ENCODE results near the gene POLR2J.
"Not testable (repeated sequence)": the region's sequence is repeated elsewhere in the genome, so short reads cannot be mapped to it uniquely, and the experiment has no call there.

GRCh38 chr7:102493220-102493935 lies 14.7 kb upstream of the POLR2J start:
- TF ChIP-seq BRCA1 (IDR thresholded peaks at IDR 0.05; ENCODE audit: low read depth, low read length); CTCF (IDR thresholded peaks at IDR 0.05 in 2 of 3, conservative IDR thresholded peaks at IDR 0.05 in 1 of 3; ENCODE audit: control insufficient read depth in 2 of 3, extremely low read depth in 1 of 3, insufficient read depth in 1 of 3, low read depth in 3 of 3, low read length in 3 of 3); EZH2 (IDR thresholded peaks at IDR 0.05; ENCODE audit: borderline replicate concordance, control insufficient read depth, low read depth, low read length): not testable (repeated sequence)
